Tibial artery (tissue), 4 donors: ENCODE measurements around the gene MITD1.

Experiments used
- DNase-seq, 2 donors: peaks; one replicate each; pipeline ENCODE4 v3.0.0-alpha.2; 2019
- H3K27ac ChIP-seq, 2 donors: fragments of 200-600 bp; sonication (generic) in 1 of 2; 1 replicate in 1 of 2; 2 replicates in 1 of 2; pipeline ENCODE4 v1.5.1; 2018 to 2019; ENCODE audit warnings: mild to moderate bottlenecking in 1 of 2
- H3K27me3 ChIP-seq, 2 donors: fragments of 200-600 bp; sonication (generic) in 1 of 2; one replicate each; pipeline versions ENCODE4 v1.5.1 to v1.6.0; 2016 to 2019
- H3K36me3 ChIP-seq, 3 donors: fragments of 200-600 bp; sonication (generic) in 2 of 3; one replicate each; pipeline ENCODE4 v1.5.1; 2016 to 2019; ENCODE audit warnings: mild to moderate bottlenecking in 2 of 3
- H3K4me1 ChIP-seq, 4 donors: fragments of 200-600 bp; sonication (generic) in 2 of 4; 1 replicate in 3 of 4; 2 replicates in 1 of 4; pipeline ENCODE4 v1.5.1; 2016 to 2019
- H3K4me3 ChIP-seq, 2 donors: fragments of 200-600 bp; sonication (generic) in 1 of 2; 1 replicate in 1 of 2; 2 replicates in 1 of 2; pipeline ENCODE4 v1.5.1; 2018 to 2019; ENCODE audit warnings: mild to moderate bottlenecking in 2 of 2
- H3K9me3 ChIP-seq, 3 donors: fragments of 200-600 bp; sonication (generic) in 1 of 3; one replicate each; pipeline ENCODE4 v1.5.1; 2016 to 2019
- CTCF ChIP-seq, 2 experiments: fragments of 200-600 bp in 1 of 2; fragments of 450-650 bp in 1 of 2; IDR thresholded peaks; one replicate each; pipeline ENCODE4 v1.5.1; 2017 to 2019; ENCODE audit warnings: antibody characterized with exemption in 2 of 2, mild to moderate bottlenecking in 1 of 2, moderate library complexity in 1 of 2
- intact Hi-C: fragments of 100-400 bp; cut with DNase I; formaldehyde crosslinking; loops from one replicate; pipeline ENCODE4 v1.15.0; 2023; ENCODE audit warnings: low total_unique reads

The MITD1 gene

GRCh38 chr2:99153921-99154604 lies 26.8 kb downstream of the MITD1 start:
- peaks cover 0 to 22% (median 11%) of the 10 kb centered on the region in 4 donors for H3K4me1 ChIP-seq
- intact Hi-C loops = no loop called here
- H3K27me3 ChIP-seq = no peaks in the 10 kb centered on the region
- no peak for DNase-seq
- peaks cover 0 to 6% (median 2%) of the 10 kb centered on the region in 3 donors for H3K36me3 ChIP-seq
- peak overlapping the region; percentile 80 to 82 for H3K4me3 ChIP-seq
- TF ChIP-seq CTCF (IDR thresholded peaks at IDR 0.05) = no peak
- H3K27ac ChIP-seq = peak overlapping the region; percentile 84
- H3K9me3 ChIP-seq = no peaks in the 10 kb centered on the region

GRCh38 chr2:99152199-99152895 lies 28.5 kb downstream of the MITD1 start:
- Histone ChIP-seq H3K27ac (no peak overlapping the region), H3K36me3 (no peaks in the 10 kb centered on the region), H3K4me3 (no peak overlapping the region), H3K27me3 (no peaks in the 10 kb centered on the region), H3K9me3 (no peaks in the 10 kb centered on the region), H3K4me1 (peaks cover 0 to 22% (median 11%) of the 10 kb centered on the region in 4 donors)
- intact Hi-C loops = no loop called here
- DNase-seq = no peak
- TF ChIP-seq CTCF (IDR thresholded peaks at IDR 0.05) = no peak

GRCh38 chr2:99150706-99151105 lies 30.2 kb downstream of the MITD1 start:
- no peak for TF ChIP-seq CTCF (IDR thresholded peaks at IDR 0.05)
- intact Hi-C loops = no loop called here

GRCh38 chr2:99141110-99142108 lies 39.4 kb downstream of the MITD1 start, which contains the start of gene C2orf15:
TSS of gene C2orf15 (plus strand) at chr2:99141707. CDS start at chr2:99150559, 8,852 bp downstream.
- H3K27ac ChIP-seq = peak within 1 kb of the TSS; percentile 71 to 84
- peaks cover 0 to 7% (median 4%) of the 10 kb centered on the region in 4 donors for H3K4me1 ChIP-seq
- H3K4me3 ChIP-seq = peak within 1 kb of the TSS; percentile 64 to 91
- H3K27me3 ChIP-seq = no peaks in the 10 kb centered on the region
- intact Hi-C loops = loop anchor here (5.0 kb wide), 1 partner anchor 41 kb away; the partner anchor contains the start of genes MITD1 and MRPL30
- H3K9me3 ChIP-seq = no peaks in the 10 kb centered on the region
- no peaks in the 10 kb centered on the region for H3K36me3 ChIP-seq
- TF ChIP-seq CTCF (IDR thresholded peaks at IDR 0.05) = no peak
- peak; percentile 94 to 96 for DNase-seq

More at GRCh38 chr2:99150706-99151105, 30.2 kb downstream of the MITD1 start:
- Histone ChIP-seq H3K36me3 (no peaks in the 10 kb centered on the region), H3K27me3 (no peaks in the 10 kb centered on the region), H3K4me1 (peaks cover 0 to 14% (median 8%) of the 10 kb centered on the region in 4 donors), H3K9me3 (no peaks in the 10 kb centered on the region), H3K27ac (no peak overlapping the region), H3K4me3 (no peak overlapping the region)
- DNase-seq = no peak

DNA sequence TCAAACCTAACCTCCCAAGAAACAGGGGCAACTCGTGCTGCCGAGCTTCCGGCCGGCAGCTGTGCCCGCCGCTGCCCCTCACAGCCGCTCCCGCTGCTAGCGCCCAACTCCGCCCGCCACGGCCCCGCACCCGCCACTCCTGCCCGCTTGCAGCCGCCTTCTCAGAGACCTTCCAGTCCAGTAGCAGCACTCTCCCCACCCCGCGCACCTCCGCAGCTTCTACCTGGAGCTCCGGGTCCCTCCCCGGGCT lies 40.1 kb downstream of the MITD1 start:
- Histone ChIP-seq H3K27ac (peak overlapping the region; percentile 71 to 84), H3K4me1 (peaks cover 0 to 7% (median 4%) of the 10 kb centered on the region in 4 donors), H3K9me3 (no peaks in the 10 kb centered on the region), H3K27me3 (no peaks in the 10 kb centered on the region), H3K36me3 (no peaks in the 10 kb centered on the region), H3K4me3 (peak overlapping the region; percentile 64 to 91)
- no peak for DNase-seq
- no peak for TF ChIP-seq CTCF (IDR thresholded peaks at IDR 0.05)
- intact Hi-C loops = loop anchor here (5.0 kb wide), 1 partner anchor 42 kb away; the partner anchor contains the start of genes MITD1 and MRPL30
